Uterus (tissue), 2 donors: Measurements from ENCODE around the gene USP30.

Experiments
- POLR2A ChIP-seq, 2 donors: fragments of 450-650 bp; IDR thresholded peaks; one replicate each; pipeline ENCODE4 v1.6.1; 2016; ENCODE audit warnings: antibody characterized with exemption in 2 of 2, mild to moderate bottlenecking in 1 of 2, moderate library complexity in 1 of 2
- TF ChIP-seq, protein P1 (sequence below), 4 experiments: fragments of 200-600 bp in 2 of 4; fragments of 450-650 bp in 2 of 4; sonication (generic) in 2 of 4; IDR thresholded peaks; one replicate each; pipeline ENCODE4 v1.5.1; 2016 to 2019; ENCODE audit warnings: antibody characterized with exemption in 4 of 4, mild to moderate bottlenecking in 2 of 4, moderate library complexity in 1 of 4

DNA sequence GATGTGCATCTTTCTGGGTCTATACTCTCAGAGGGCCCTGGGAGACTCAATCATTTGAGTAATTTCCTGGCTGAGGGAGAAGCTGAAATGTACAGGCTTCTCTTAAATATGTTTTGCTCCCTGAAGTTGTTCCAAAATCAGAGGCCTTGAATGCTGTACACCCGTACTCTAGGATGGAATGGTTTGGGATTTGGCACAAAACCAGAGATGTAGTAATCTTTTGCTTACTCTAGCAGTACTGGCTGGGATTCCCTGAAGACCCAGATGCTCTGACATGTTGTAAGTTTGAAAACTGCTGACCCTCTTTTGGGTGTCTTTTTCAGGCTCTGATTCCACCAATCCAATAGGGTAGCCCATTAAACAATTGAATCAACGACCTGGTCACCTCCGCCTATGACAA is 74.4 kb downstream of the USP30 start:
- TF ChIP-seq, protein P1, sequence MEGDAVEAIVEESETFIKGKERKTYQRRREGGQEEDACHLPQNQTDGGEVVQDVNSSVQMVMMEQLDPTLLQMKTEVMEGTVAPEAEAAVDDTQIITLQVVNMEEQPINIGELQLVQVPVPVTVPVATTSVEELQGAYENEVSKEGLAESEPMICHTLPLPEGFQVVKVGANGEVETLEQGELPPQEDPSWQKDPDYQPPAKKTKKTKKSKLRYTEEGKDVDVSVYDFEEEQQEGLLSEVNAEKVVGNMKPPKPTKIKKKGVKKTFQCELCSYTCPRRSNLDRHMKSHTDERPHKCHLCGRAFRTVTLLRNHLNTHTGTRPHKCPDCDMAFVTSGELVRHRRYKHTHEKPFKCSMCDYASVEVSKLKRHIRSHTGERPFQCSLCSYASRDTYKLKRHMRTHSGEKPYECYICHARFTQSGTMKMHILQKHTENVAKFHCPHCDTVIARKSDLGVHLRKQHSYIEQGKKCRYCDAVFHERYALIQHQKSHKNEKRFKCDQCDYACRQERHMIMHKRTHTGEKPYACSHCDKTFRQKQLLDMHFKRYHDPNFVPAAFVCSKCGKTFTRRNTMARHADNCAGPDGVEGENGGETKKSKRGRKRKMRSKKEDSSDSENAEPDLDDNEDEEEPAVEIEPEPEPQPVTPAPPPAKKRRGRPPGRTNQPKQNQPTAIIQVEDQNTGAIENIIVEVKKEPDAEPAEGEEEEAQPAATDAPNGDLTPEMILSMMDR (IDR thresholded peaks at IDR 0.05), result no peak
- TF ChIP-seq POLR2A (IDR thresholded peaks at IDR 0.05), result no peak
